Smooth muscle cell (in vitro differentiated cells): Measurements from ENCODE around the gene FH. TPM values are rescaled to one million over a fixed set of nuclear protein-coding genes. Genes with fewer than 3 reads are reported as not detected.

Experiments used
- DNase-seq: peaks from one replicate; lab custom pipeline; 2025; ENCODE audit not compliant: unreplicated experiment; lab: John Stamatoyannopoulos, UW
- H2AFZ ChIP-seq: fragments of 200-600 bp; sonication (generic); 2 replicates; pipeline ENCODE4 v1.6.0; 2016; ENCODE audit warnings: antibody characterized with exemption, low read depth, mild to moderate bottlenecking
- H3F3A ChIP-seq: fragments of 200-600 bp; sonication (generic); 2 replicates; pipeline ENCODE4 v1.6.0; 2017; ENCODE audit warnings: antibody characterized with exemption, low read depth
- H3K27ac ChIP-seq: fragments of 200-600 bp; sonication (generic); 2 replicates; pipeline ENCODE4 v1.5.1; 2016; ENCODE audit warnings: low read depth, mild to moderate bottlenecking
- H3K27me3 ChIP-seq: fragments of 200-600 bp; sonication (generic); 2 replicates; pipeline ENCODE4 v1.6.1; 2016; ENCODE audit warnings: low read depth, mild to moderate bottlenecking
- H3K36me3 ChIP-seq: fragments of 200-600 bp; sonication (generic); 2 replicates; pipeline ENCODE4 v1.5.1; 2016; ENCODE audit warnings: low read depth
- H3K4me1 ChIP-seq: fragments of 200-600 bp; sonication (generic); 2 replicates; pipeline ENCODE4 v1.5.1; 2016; ENCODE audit warnings: low read depth
- H3K4me2 ChIP-seq: fragments of 200-600 bp; sonication (generic); 2 replicates; pipeline ENCODE4 v1.6.0; 2016; ENCODE audit warnings: mild to moderate bottlenecking
- H3K4me3 ChIP-seq: fragments of 200-600 bp; sonication (generic); 2 replicates; pipeline ENCODE4 v1.5.1; 2016; ENCODE audit warnings: mild to moderate bottlenecking
- H3K79me2 ChIP-seq: fragments of 200-600 bp; sonication (generic); 2 replicates; pipeline ENCODE4 v1.6.0; 2016; ENCODE audit warnings: low read depth, mild to moderate bottlenecking
- H3K9ac ChIP-seq: fragments of 200-600 bp; sonication (generic); 2 replicates; pipeline ENCODE4 v1.6.0; 2016; ENCODE audit warnings: low read depth
- H3K9me3 ChIP-seq: fragments of 200-600 bp; sonication (generic); replicated peaks from 2 replicates; pipeline ENCODE4 v1.5.1; 2016; ENCODE audit warnings: low read depth
- H4K20me1 ChIP-seq: fragments of 200-600 bp; sonication (generic); 2 replicates; pipeline ENCODE4 v1.6.0; 2016; ENCODE audit warnings: low read depth
- CTCF ChIP-seq: fragments of 200-600 bp; sonication (generic); IDR thresholded peaks from 2 replicates; pipeline ENCODE4 v1.5.1; 2017; ENCODE audit warnings: borderline replicate concordance, mild to moderate bottlenecking, antibody characterized with exemption; ENCODE audit not compliant: insufficient read depth, poor library complexity, severe bottlenecking
- WGBS: methylation state at CpG from one replicate; pipeline ENCODE4 v1.1.7; 2016; ENCODE audit warnings: low lambda C conversion rate; 5-methylcytosine and 5-hydroxymethylcytosine counted together
- polyA plus RNA-seq: library from polyadenylated mRNA; unstranded; fragments of >200 nt; fragmentation: Nextera tagmentation; extraction: Ambion mirVana; gene quantifications from 2 replicates; pipeline ENCODE4 v1.2.1, GENCODE V29; 2016
- total RNA-seq: library from RNA; depleted of rRNA; stranded (reverse); fragments of >200 nt; gene quantifications from 2 replicates; pipeline ENCODE4 v1.2.3, GENCODE V29; 2014

FH gene
- total and polyA plus RNA-seq, 2 experiments from 2014 or later, result 53.1 to 57.7 TPM

- H3K4me3 ChIP-seq, result no peak overlapping the region
- DNase-seq, result no peak
- WGBS, result 87% methylated on average over 5 of the region's 5 CpGs
- H3K9me3 ChIP-seq, result no peaks in the 10 kb centered on the region
- H3K4me1 ChIP-seq, result no peaks in the 10 kb centered on the region
- H3K9ac ChIP-seq, result no peak overlapping the region
- H3K4me2 ChIP-seq, result peak overlapping the region; percentile 55
- H2AFZ ChIP-seq, result no peak overlapping the region
- TF ChIP-seq CTCF, result no peak
- H4K20me1 ChIP-seq, result no peaks in the 10 kb centered on the region
- H3F3A ChIP-seq, result no peaks in the 10 kb centered on the region
- no peaks in the 10 kb centered on the region for H3K27me3 ChIP-seq
- H3K36me3 ChIP-seq, result no peaks in the 10 kb centered on the region
- H3K79me2 ChIP-seq, result no peaks in the 10 kb centered on the region
- no peak overlapping the region for H3K27ac ChIP-seq
These were observed 38.1 kb upstream of the FH start for GRCh38 chr1:241557551-241558193.

GRCh38 chr1:241557031-241557430, 37.5 kb upstream of the FH start:
- Histone ChIP-seq H4K20me1 (no peaks in the 10 kb centered on the region), H3K4me2 (no peak overlapping the region), H3K9me3 (no peaks in the 10 kb centered on the region), H3K9ac (no peak overlapping the region), H2AFZ (no peak overlapping the region), H3F3A (no peaks in the 10 kb centered on the region), H3K27ac (no peak overlapping the region), H3K36me3 (no peaks in the 10 kb centered on the region), H3K4me3 (no peak overlapping the region), H3K79me2 (no peaks in the 10 kb centered on the region), H3K27me3 (no peaks in the 10 kb centered on the region), H3K4me1 (no peaks in the 10 kb centered on the region)
- no peak for TF ChIP-seq CTCF
- 92% methylated on average over 5 of the region's 5 CpGs for WGBS
- no peak for DNase-seq

DNA sequence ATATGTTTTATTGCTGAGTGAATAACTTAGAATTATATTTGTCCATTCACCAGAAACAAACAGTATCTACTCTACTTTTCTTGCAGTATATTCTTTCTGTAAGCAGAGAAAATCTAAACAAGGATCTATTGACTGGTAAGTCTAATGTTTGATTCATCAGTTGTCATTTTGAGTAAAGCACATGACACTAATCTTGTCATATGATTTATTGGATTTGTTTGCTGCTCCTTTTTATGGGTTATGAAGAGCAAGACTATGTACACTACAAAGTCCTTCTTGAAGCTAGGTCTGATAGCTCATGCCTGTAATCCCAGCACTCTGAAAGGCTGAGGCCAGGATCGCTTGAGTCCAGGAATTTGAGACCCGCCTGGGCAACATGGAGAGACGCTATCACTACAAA, 36.0 kb upstream of the FH start:
- no peaks in the 10 kb centered on the region for H3K27me3 ChIP-seq
- H3K79me2 ChIP-seq, result no peaks in the 10 kb centered on the region
- H3K36me3 ChIP-seq, result no peaks in the 10 kb centered on the region
- no peak overlapping the region for H2AFZ ChIP-seq
- no peak overlapping the region for H3K4me2 ChIP-seq
- no peaks in the 10 kb centered on the region for H3K4me1 ChIP-seq
- 100% methylated on average over 3 of the region's 3 CpGs for WGBS
- no peaks in the 10 kb centered on the region for H4K20me1 ChIP-seq
- no peak overlapping the region for H3K9ac ChIP-seq
- no peak overlapping the region for H3K27ac ChIP-seq
- TF ChIP-seq CTCF, result no peak
- H3K4me3 ChIP-seq, result no peak overlapping the region
- H3K9me3 ChIP-seq, result no peaks in the 10 kb centered on the region
- no peak for DNase-seq
- no peaks in the 10 kb centered on the region for H3F3A ChIP-seq
